Activated T-helper 1 cell treated with anti-CD3 and anti-CD28 coated beads, Interleukin-2, amount 50 U/mL, for 16 hours (primary cell): Measurements from ENCODE around the gene CDH26.
"Not testable (repeated sequence)": the region's sequence is repeated elsewhere in the genome, so short reads cannot be mapped to it uniquely, and the experiment has no call there.

Source experiments
- DNase-seq, 2 donors: peaks; one replicate each; pipeline ENCODE4 v3.0.0-alpha.2; 2020; ENCODE audit warnings: low read depth in 1 of 2, low spot score in 1 of 2

The CDH26 gene

DNA sequence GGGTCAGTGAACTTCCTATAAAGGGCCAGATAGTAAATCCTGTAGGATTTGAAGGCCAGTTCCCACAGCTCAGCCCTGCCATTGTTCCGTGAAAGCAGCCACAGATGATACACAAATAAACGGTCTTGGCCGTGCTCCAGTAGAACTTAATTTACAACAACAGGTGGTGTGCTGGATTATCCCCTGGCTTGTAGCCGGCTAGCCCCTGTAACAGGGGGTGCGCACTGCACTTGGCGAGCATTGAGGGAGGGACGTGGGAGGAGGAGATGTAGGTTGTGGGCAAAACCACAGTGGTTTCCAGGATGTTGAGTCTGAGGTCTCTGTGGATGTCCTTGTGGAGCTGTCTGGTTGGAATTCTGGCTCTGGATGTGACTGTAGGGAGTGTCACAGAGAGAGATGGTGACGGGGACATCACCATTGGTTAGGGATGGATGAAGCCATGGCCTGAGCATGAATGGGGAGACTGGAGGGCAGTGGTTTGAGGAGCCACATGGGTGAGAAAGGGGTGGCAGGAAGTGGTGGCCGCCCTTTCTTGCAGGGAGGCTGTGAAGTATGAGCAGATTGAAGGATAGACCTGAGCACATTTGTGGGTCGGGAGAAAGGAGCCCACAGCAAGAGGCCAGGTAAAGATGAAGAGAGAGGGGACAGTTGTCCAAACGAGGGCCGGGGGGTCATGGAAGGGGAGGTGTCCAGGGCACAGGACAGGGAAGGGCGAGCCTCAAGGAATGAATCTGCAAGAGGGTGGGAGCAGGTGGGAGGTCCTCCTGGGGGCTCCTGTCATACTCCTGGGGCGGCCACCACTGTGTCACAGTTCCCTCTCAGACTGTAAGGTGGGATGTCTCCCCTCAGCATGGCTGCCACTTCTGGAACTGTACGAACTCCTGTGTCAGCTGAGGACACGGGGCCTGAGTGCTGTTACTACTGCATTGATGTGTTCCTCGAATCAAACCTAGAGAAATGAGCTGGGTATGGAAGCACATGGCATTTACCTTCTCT, 53.6 kb downstream of the CDH26 start:
- no peak for DNase-seq

- DNase-seq: no peak
Observed at GRCh38 chr20:60013296-60014139, 55.3 kb downstream of the CDH26 start.

GRCh38 chr20:60016406-60016805, 58.2 kb downstream of the CDH26 start:
- no peak for DNase-seq

GRCh38 chr20:60020251-60020650, 62.0 kb downstream of the CDH26 start:
- DNase-seq: no peak

DNA sequence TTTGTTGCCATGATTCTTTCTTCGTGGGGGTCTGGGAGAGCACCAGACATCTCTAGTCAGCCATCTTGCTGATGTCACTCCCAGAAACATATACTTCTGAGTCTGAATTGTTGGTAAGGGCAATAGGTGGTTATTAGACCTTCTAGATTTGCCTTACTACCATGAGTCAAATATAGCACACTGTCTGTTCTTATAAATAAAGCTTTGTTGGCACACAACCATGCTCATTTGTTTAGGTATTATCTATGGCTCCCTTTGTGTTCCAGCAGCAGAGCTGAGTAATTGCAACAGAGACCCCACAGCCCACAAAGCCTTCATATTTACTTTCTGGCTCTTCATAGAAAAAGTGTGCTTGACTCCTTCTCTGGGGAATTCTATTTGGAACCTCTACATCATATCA, 62.9 kb downstream of the CDH26 start:
- no peak for DNase-seq

DNA sequence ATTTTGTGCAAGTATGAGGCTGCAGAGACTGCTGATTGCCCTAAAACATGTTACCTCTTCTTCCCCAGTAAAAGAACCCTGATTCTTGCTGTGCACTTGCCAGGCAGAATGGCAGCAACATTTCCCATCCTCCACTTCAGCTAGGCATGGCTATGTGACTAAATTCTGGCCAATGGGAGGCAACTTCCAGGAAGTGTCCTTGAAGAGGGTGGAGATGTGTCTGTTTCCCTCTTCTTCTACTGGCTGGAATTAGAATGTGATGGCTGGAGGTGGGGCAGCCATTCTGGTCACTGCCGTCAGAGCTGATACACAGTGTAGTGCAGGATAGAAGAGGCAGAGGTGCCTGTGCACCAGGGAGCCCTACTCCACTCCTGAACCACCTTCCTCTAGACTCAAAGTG, 64.6 kb downstream of the CDH26 start:
- no peak for DNase-seq

GRCh38 chr20:60024245-60024644, 66.0 kb downstream of the CDH26 start:
- DNase-seq: no peak

GRCh38 chr20:60024801-60025200, 66.6 kb downstream of the CDH26 start:
- DNase-seq: no peak

DNA sequence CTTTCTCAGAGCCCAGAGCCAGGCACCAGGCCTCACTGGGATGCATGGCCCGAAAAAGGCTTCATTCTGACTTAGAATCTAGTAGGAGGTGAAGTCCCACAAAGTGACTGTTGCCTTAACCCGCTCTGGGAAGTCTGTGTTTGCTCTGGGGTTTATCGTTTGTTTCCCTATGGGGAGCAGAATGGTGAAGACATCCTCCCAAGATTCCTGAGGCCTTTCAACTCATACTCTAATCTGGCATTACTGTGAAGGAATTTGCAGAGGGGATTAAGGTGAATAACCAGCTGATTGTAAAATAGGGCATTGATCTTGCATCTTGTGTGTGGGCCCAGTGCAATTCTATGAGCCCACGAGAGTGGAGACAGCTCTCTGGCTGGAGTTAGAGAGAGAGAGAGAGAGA, 67.8 kb downstream of the CDH26 start:
- DNase-seq: no peak

DNA sequence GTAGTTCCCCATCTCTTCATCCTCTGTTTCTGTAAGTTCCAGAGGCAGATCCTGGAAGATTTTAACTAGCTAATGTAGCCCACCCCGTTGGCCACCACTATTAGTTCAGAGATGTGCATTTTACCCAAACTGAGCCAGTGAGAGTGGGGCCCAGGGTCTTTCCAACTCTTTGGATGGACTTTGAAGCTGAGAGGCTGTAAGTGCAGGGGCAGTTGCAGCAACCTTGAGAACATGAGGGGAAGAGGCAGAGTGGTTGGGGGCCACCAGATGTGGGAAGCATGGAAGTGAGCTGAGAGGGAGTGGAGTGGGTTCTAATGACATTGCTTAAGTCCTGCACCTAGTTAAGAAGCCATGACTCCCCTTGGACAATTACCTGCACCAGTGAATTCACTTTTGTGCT, 72.2 kb downstream of the CDH26 start:
- no peak for DNase-seq

DNA sequence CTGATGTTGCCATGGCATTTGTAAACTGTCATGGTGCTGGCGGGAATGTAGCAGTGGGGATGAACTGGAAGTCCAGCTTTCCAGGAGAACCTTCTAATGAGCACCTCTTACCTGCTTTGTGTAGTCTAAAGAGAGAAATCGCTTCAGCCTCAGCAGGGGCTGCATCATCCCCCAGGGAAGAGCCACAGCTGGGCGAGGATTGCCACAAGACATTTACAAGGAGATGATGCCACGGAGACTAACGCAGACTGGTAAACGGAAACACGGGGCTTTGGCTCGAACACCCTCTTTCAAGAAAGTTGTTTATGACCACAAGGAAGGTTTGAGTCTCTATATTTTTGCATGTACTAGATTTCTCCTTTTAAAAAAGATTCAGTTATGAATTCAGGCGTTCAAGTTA, 72.9 kb downstream of the CDH26 start:
- DNase-seq: no peak

- DNase-seq: no peak
Observed at GRCh38 chr20:60034231-60035110, 76.2 kb downstream of the CDH26 start.

DNA sequence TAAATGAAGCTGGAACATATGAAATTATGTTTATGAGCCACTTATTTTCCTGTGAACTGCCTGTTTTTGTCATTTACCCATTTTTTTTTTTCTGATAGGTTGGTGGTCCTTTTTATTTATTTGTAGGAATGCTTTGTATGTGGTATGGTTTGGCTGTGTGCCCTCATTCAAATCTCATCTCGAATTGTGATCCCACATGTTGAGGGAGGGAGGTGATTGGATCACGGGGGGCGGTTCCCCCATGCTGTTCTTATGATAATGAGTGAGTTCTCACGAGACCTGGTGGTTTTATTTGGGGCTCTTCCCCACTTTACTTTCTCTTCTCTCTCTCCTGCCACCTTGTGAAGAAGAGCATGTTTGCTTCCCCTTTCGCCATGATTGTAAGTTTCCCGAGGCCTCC, 77.3 kb downstream of the CDH26 start:
- DNase-seq: no peak

DNA sequence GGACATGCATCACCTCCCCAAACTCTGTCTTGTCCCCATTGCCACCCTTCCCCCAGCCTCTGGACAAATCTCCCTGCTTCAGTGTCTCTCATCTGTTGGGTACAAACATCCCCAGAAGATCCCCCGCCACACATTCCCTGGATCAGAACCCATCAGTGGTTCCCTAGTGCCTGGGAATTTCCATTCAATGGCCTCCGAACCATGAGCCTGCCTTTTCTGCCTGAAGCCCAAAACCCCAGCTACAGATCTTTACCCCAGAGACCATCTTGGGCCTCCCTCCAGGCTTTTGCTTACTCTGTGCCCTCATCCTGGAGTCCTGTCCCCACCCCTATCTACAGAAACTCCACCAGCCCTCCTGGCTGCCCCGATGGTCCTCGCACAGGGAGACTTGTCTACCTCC, 78.1 kb downstream of the CDH26 start:
- DNase-seq: no peak

DNA sequence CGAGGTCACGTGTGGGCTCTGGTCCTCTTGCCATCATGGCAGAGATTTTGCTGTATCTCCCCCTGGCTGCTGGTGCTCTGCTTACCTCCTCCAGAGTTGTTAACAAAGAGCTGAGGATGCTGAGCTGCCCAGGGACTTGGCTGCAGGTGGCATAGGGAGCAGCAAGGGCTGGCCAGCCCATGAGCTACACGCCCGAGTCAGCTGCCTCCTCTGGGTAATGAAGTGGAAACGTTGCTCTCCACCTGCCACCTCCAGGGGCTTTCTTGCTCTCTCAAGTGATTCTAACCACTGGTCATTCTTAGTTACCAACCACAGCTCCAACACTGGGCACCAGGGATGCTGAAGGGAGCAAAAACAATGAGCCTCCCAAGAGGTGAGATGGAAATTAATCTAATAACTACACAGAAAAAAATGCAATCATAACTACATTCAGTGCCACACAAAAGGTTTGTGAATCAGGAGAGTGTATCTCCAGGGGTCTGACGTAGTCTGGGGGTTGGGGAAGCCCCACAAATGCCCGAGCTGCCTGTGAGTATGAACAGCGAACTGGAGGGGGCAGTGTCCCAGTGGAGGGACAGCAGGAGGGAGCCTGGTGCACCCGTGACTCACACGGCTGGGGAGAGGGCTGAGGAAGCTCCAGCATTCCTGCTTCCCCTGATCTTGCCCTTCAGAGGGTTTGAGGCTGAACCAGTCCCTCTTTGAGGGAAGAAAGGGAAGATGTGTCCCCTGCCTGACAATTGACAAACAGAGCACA, 78.7 kb downstream of the CDH26 start:
- no peak for DNase-seq

GRCh38 chr20:60038400-60039008, 80.3 kb downstream of the CDH26 start:
- DNase-seq: no peak

DNA sequence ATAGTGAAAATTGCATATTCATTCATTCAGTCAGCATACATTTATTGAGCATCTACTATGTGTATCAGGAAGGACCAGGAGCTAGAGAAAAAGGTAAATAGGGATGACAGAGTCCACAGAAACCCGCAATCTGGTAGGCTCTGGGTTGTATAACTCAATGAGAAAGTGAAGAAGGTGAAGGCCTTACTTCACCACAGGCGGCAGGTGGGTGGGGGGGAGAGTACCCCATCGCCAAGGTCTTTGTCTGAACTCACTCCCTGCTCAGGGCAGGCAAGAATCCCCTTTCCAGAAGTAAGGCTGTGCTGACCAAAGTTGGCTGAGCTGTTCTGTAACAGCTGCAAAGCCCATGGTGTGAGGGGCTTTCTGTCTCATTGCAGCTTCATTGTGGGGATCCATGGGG, 81.3 kb downstream of the CDH26 start:
- no peak for DNase-seq

- DNase-seq: no peak
Observed at GRCh38 chr20:60040471-60041162, 82.4 kb downstream of the CDH26 start.

DNA sequence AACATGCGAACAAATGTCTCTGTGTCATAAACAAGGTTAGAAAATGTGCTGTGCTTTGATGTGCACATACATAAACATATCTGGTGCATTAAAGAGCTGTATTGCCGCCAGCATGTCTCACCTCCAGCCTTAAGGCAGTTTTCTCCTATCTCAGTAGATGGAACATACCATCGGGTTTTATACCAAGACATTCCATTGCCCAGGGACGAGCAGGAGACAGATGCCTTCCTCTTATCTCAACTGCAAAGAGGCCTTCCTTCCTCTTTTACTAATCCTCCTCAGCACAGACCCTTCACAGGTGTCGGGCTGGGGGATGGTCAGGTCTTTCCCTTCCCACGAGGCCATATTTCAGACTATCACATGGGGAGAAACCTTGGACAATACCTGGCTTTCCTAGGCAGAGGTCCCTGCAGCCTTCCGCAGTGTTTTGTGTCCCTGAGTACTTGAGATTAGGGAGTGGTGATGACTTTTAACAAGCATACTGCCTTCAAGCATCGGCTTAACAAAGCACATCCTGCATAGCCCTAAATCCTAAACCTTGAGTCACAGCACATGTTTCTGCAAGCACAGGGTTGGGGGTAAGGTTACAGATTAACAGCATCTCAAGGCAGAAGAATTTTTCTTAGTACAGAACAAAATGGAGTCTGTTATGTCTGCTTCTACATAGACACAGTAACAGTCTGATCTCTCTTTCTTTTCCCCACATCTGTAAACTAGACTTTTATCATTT, 83.4 kb downstream of the CDH26 start:
- DNase-seq: not testable (repeated sequence)
